CD4-positive, alpha-beta T cell treated with Interleukin-2 at 100 ng/mL for 4 hours (primary cell): ENCODE measurements around the gene NPC1.

Source experiments
- DNase-seq: peaks from one replicate; pipeline ENCODE4 v3.0.0-alpha.2; 2020; ENCODE audit warnings: low spot score

NPC1 gene

DNA sequence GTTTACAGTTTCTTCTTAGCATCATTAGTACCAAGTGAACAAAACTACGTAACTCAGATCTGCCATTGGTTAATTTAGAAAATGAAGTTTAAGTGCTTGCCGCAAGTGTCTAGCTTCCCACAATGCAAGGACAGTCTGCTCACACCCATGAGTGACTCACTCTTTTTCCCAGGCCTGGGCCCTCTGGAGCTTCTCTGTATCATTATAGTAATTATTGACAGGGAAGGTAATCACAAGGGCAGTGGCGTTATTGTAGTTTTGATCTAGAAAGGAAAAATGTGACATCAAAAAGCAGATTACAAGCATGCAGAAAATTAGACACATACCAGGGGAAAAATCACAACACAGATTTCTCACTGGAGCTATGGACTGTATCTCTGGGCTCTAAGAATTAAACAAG, 38.5 kb downstream of the NPC1 start:
- no peak for DNase-seq

DNA sequence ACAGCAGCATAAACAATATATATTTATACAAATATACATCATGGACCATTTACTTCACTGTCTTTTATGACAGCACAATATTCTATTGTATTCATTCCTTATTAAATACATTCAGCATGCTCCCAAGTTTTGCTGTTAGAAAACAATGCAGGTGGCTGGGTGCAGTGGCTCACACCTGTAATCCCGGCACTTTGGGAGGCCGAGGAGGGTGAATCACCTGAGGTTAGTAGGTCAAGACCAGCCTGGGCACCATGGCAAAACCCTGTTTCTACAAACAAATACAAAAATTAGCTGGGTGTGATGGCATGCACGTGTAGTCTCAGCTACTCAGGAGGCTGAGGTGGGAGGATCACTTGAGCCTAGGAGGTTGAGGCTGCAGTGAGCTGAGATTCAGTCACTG, 39.0 kb downstream of the NPC1 start:
- no peak for DNase-seq

DNA sequence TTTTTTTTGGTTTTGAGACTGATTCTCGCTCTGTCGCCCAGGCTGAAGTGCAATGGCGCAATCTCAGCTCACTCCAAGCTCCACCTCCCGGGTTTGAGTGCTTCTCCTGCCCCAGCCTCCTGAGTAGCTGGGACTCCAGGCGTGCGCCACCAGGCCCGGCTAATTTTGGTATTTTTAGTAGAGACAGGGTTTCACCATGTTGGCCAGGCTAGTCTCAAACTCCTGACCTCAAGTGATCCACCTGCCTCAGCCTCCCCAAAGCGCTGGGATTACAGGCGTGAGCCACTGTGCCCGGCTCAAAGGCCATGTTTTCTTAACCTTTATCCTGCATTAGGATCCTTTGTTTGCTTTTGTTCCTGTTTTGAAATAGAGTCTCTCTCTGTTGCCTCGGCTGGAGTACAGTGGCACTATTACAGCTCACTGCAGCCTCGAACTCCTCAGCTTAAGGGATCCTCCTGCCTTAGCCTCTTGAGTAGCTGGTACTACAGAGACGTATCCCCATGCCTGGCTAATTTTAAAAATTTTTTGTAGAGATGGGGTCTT, 41.0 kb downstream of the NPC1 start:
- DNase-seq: no peak

DNA sequence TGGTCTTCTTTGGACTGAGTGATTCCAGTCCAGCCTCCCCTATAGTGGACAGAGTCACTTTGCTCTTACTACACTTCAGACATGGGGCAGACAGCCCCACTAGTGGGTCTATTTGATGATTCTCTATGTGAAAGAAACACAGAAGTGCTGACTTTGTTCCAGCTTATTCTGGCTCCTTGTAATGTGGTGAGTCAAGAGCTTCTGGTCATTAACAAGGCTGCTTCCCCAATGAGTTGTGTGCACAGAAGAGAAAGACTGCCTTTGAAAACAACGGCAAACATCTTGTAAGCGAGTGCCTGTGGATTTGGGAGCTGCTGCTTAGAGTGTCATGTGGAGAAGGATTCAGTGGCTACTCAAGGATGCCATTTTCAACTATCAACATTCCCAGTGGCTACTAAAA, 43.8 kb downstream of the NPC1 start:
- no peak for DNase-seq

DNA sequence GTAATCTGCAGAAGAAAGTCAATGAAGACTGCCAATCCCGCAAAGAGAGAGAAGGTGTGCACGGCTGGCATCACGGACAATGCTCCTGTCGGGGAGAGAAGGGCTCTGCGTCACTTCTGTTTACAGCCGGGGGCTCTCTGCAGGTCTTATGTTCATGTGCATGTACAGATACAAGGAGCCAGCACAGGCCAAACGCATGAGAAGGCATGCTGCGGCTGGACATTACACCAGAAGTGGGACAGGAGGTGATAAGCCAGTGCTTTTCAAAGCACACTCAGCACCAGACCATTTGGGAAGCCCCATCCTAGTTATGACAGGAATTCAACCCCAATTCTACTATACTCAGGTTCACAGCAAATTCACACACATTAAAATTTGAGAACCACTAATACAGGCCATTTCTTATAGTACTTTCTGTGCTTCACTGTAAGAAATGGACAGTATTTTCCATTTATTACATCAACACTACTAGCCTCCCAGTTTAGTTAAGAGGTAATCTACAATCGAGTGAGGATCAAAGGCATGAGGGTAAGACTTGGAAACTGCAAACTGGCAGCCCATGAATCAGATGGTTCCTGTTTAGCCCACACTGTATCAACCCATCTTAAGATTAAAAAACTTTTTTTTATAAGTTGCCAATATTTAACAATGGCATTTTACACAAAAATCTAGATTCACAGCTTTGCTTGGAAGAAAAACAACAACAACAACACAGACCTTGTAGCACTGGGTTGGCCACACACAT, 44.8 kb downstream of the NPC1 start:
- DNase-seq: no peak

DNA sequence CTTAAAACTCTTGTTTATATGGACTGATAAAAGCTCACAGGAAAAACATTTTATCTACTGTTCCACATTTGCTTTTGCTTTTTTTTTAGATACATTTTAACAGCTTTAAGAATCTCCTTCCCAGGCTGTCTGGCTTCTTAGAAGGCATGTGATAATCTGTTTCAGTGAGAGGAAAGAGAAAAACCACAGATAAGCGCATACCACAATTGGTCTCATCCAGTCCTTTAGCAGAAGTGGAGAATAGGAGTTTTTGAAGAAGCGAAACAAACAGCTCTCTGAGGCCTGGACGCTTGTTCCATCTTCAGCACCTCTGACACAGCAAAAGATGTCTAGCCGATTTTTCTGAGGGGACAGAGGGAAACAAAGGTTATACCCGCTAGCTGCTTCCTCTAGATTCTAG, 45.4 kb downstream of the NPC1 start:
- DNase-seq: peak; percentile 59

DNA sequence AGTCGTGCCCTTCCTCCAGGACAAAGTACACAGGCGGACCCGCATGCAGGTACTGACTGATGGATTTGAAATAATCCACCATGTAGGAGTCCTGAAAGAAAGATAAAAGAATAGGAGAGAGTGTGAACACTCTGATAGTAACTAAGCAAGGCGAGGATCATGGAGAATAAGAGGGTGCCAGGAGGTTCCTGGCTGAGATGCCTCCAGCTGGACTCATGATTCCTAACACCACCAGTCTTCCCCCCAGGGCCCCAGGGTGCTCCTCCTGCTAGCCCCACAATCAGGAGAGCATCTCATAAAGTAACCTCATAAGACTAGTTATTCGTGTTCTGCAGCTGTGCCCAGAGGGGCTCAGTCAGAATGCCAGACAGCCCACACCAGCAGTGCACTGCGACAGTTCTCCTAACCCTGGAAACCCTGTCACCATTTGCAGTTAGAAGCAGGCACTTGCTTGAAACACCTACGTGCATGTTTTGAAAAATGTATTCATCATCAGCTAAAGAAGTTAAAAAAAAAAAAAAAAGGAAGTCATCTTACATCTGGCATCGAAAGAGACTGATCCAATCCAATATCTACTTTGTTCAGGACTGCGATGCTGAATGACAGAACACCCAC, 46.3 kb downstream of the NPC1 start:
- DNase-seq: no peak

DNA sequence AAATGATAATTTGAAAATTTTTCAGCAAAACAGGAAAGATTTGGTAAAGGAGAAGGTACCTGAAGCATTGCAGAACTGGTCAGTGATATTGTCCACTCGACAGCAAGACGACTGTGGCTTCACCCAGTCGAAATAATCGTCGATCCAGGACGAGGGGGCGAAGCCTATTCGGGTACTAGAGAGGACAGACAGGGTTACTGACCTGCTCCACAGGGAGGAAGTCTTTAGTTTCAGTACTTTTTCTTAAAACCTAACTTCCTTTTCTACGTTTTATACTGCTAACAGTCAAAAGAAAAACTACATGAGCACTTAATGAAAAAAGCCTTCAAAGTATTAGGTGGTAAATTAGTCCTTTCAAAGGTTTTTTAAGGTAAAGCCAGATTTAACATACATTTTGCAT, 47.0 kb downstream of the NPC1 start:
- no peak for DNase-seq

DNA sequence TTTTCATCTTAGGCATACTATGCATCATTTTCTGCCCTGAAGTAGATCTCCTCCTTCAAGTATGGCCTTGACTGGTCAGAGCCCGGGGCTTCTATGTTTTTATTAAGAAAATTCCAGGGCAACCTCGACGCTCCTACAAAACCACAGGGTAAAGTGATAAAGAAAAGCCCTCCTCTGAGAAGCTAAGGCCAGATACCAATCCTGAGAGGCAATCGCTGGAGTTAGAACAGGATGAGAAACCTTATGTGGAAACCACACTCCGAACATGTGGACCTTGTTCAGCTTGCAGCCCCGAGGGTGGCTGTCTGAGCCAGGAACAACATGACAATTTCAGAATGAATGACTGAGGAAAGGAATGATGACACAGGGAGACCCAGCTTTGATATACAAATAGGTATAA, 47.4 kb downstream of the NPC1 start:
- DNase-seq: no peak

DNA sequence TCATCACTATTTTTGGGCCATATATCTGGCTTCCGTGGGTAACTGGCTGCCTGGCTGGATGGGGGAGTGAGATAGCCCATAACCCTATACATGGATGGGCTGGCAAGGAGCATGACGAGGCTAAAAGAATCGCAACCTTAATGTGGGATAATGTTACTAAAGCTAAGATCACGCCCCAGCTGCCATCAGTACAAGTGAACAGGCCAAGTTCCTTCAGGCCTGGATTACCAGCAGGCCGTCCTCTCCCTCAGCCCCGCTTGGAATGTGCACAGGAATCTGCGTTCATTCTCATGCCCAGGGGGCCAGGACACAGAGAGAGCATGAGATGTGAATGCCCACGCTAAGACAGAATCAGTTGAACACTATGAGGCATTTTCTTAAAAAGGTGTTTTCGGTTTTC, 48.3 kb downstream of the NPC1 start:
- DNase-seq: no peak

DNA sequence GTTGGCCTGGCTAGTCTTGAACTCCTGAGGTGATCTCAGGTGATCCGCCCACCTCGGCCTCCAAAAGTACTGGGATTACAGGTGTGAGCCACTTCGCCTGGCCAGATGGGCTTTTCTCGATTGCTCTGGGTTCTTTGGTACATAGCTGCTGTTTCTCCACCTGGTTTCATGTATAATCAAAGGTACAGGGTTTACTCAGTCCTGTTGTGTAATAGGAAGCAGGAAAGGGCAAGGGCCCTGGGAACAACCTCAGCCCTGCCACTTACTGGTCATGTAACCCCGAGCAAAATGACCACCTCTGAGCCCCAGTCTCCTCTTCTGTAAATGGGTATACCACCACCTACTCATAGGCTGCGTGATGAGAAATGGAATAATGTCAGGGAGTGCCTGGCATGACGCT, 49.0 kb downstream of the NPC1 start:
- no peak for DNase-seq

DNA sequence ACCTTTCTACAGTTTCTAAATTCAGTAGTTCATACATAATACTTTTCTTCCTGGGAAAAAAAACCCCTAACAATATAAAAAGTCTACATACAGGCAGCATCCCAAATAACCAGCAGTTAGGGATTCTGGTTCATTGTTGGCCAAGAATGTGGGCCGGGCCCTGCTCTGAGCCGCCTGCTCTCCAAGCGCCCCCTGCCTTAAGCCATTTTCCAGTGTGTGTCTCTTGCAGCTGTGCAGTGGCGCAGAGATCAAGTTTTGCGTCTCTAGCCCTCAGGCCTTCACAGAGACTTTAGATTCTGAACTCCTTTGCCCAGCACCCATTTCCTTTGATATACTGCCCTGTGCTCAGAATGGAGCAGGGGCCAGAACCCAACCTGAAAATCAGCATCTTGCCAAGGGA, 50.1 kb downstream of the NPC1 start:
- no peak for DNase-seq

DNA sequence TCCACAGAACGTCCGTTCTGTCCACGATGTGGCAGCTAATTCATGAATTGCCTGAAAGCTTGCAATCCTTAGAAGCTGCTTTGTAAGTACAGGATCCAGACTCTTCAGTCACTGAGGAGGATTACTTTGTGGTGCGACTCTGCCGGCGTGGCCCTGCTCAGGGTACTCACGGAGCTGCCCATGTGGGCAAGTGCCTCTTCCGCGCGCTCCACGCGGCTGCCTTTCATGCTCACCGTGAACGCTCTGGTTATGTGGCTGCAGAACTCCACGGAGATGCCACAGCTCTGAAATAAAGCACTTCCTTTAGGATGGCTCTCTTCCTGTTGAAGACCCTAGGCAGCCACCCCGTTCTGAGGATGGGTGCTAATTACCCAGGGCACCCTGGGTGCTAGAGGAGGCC, 52.0 kb downstream of the NPC1 start:
- DNase-seq: no peak

DNA sequence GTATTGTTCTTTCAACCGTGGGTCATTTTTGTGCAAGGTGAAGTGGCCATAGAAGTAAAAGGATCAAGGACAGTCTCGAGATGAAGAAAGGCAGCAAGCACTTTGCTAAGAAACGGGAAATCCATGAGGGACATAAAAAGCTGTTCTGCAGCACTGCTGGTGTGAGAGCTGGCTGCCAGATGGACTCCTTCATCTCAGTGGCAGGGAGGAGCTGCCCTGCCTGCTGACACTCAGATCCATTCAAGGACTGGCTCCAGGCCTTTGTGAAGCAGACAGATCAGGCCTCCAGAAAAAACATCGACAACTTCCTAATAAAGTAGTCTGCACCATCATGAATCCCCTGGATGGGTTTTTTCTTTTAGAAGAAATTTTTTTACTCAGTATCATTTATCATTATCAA, 53.5 kb downstream of the NPC1 start:
- no peak for DNase-seq

DNA sequence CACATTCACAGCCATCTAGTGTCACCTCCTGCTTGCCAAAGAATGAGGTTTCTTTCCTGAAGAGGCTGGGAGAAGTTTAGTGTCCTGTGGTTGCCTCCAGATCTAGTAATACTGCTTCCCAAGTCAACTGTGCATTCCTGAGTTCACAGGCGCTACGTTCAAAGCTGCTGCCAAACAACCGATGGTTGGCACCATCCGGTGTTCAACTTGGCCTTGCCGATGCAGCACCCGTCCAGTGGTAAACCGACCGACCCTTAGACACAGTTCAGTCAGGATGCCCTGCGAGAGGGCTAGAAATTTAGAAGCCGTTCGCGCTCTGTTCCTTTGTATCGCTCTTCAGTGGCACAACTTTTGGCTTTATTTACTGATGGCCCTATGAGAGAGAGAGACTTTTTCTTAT, 54.4 kb downstream of the NPC1 start:
- DNase-seq: no peak

DNA sequence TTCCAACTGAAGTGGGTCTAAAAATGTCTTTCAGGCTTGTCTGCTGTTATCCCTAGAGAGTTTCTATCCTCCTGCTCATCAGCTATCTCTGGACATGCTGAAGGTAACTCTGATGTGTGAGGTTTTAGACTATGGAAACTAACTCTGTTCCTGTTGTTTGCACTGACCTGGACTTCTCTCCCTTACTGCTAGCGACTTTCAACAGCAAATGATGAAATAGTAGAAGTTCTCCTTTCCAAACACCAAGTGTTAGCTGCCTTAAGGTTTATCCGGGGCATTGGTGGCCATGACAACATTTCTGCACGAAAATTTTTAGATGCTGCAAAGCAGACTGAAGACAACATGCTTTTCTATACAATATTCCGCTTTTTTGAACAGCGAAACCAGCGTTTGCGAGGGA, 56.1 kb downstream of the NPC1 start:
- DNase-seq: no peak

DNA sequence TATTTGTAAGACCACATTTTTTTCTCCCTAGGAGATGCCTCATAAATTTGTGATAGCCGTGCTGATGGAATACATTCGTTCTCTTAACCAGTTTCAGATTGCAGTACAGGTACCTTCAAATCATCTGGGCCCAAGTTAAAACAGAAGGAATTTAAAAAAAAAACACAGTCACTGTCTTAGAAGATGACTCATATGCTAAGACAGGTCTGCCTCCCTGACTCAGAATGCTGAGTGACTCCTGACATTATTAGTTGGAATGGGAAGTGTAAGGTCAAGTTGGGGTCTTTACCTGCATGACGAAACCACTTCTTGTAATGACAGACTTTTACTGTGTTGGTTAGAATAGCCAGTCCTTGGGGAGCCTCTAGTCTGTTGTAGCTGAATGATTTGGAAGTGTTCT, 56.7 kb downstream of the NPC1 start:
- no peak for DNase-seq

DNA sequence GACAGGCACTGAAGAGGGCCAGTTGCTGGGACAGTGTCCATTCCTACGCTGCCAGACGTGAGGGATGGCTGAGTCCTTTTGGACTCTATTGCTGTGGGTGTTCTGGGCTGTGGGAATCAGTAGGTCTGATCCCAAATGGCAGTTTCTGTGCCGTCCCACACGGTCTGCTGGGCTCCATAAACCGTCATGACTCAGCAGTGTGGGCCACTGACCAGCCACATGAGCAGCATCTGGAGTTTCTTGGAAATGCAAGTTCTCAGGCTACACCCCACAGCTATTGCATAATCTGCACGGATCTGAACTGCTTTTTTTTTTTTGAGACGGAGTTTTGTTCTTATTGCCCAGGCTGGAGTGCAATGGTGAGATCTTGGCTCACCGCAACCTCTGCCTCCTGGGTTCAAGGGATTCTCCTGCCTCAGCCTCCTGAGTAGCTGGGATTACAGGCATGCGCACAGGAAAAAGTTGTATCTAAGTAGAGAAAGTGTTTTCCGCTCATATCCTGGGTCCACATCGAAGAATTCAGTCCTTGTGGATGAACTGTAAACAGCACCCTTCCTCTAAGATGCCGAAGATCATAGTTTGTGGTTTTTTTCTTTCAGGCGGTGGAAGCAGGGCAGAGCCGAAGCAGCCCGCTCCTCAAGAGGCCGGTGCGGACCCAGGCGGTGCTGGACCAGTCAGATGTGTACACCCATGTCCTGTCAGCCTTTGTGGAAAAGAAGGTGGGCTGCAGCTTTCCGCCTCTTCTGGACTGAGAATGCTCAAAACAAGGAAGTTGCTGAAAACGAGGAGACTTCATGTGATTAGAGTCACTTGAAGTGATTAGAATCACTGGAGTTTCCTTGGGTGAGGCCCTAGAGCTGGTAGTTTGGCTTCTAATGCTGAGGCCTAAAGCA, 57.5 kb downstream of the NPC1 start:
- no peak for DNase-seq

DNA sequence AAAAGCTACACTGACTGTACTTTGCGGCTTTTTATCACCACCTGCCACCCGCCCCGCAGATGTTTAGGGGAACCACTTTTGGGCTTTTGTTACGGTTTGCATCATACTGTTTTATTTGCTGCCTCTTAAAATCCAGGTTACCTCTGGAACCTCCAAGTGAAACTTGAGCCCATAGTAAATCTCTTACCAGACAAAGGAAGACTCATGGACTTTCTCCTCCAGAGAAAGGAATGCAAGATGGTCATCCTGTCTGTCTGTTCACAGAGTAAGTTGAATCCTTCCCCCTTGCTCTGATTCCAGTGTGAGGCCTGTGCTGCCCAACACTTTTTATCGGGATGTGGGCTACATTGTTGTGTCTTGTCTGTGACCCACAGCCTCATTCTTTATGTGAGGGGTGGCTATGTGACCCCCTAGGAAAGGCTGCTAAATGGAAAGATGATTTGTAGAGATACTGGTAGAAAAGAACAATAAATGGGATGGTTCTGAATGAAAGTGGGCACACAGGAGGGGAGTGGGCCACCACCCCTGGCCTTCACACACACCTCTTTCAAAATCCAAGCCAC, 59.7 kb downstream of the NPC1 start:
- no peak for DNase-seq

DNA sequence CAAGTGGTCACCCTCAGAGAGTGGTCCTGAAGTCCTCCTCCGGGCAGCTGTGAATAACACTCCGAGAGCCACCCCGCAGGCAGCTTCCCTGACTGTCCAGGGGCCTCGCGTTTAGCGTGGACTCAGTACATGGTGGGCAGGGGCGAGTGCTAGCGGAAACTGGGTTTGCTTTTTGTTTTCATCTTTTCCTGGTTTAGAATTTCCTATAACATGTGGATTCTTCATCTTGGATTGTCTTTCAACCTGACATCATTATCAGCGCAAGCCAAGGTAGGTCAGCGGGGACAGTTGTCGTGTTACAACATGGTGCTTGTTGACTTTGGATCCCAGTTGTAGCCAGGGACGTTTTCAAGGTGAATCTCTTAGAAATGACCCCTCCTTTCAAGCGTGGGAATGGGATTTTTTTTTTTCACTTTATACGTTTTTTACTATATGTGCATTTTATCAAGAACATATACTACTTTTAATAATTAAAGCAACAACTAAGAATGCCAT, 62.0 kb downstream of the NPC1 start:
- no peak for DNase-seq

DNA sequence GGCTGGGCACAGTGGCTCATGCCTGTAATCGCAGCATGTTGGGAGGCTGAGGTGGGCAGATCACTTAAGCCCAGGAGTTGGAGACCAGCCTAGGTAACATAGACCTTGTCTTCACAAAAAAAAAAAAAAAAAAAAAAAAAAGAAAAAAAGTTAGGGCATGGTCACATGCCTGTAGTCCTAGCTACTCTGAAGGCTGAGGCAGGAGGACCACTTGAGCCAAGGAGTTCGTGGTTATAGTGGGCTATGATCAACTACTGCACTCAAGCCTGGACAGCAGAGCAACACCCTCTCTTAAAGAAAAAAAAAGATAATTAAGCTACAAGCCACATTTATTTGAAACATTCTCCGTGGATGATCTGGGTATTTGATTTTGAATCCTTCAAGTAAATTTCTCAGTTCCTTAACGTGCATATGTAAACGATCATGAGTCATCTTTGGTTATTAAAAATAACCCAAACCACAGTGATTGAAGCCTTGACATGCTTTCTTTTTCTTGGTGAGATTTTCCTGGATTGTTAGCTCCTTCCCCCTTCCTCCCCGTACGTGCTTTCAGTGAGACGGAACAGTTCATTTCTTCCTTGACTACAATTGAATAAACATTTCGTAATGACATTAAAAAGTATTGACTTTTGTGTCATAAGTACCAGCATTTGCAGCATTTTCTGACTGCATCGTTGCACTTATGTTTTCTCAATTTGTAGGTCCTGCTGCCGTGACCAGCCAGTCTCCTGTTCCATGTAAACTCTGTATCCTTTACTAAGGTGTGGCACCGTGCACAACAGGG, 62.7 kb downstream of the NPC1 start:
- DNase-seq: no peak

DNA sequence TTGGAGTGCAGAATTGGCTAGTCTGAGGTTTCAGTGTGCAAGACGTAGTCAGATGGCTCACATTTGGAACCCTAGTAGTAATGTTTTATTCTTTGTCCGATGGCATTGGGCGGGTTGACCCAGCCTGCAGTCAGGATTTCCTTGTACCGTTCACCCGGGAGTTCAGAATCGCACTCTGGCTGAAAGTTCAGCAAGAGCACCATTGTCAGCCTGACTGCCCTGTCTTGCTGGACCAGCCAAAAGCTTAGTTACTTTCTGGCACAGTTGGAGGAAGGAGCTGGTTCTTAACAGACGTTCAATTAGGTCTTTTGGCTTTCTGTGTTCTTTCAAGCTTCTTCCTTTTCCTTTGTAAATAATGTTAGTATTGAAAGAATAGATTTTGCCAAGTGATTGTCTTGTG, 64.4 kb downstream of the NPC1 start:
- no peak for DNase-seq
